ENCODE results near the gene REPIN1.

REPIN1 gene

GRCh38 chr7:150381096-150381495 lies 12.5 kb downstream of the REPIN1 start:
- H3K4me1 ChIP-seq (ENCODE audit: insufficient read depth, low read length, severe bottlenecking) = peaks cover 71% of the 10 kb centered on the region
- H3K9ac ChIP-seq (ENCODE audit: low read length) = no peak overlapping the region
- H3K27me3 ChIP-seq (ENCODE audit: insufficient read depth, low read length) = no peaks in the 10 kb centered on the region
- H3K36me3 ChIP-seq (ENCODE audit: insufficient read depth, low read length) = no peaks in the 10 kb centered on the region
- H2AFZ ChIP-seq (ENCODE audit: low read length) = no peak overlapping the region
- no peaks in the 10 kb centered on the region for H3K79me2 ChIP-seq (ENCODE audit: insufficient read depth, low read length)
- H3K9me3 ChIP-seq (ENCODE audit: low read length) = no peaks in the 10 kb centered on the region
- peak overlapping the region; percentile 77; the same call in 1 of the 2 replicates for H3K4me2 ChIP-seq (ENCODE audit: low read length)
- 0 out of 2 replicates have a peak, but pooled peaks cover 5% of the 10 kb centered on the region for H3F3A ChIP-seq (ENCODE audit: insufficient read depth, low read length)
- TF ChIP-seq CTCF (IDR thresholded peaks at IDR 0.05; ENCODE audit: low read length) (no peak), EZH2 (IDR thresholded peaks at IDR 0.05; ENCODE audit: borderline replicate concordance, low read length) (no peak)
- H4K20me1 ChIP-seq (ENCODE audit: insufficient read depth, low read length) = no peaks in the 10 kb centered on the region
- no peaks in the 10 kb centered on the region for H3K9me2 ChIP-seq (ENCODE audit: low read depth, low read length)
- peak overlapping the region; percentile 4 for H3K27ac ChIP-seq (ENCODE audit: low read depth, low read length, poor library complexity, severe bottlenecking)
- peak overlapping the region; percentile 79 for H3K4me3 ChIP-seq (ENCODE audit: low read depth, low read length, poor library complexity, severe bottlenecking)

- TF ChIP-seq CTCF (IDR thresholded peaks at IDR 0.05; ENCODE audit: low read length) = no peak
- no peak overlapping the region; the same call in 1 of the 2 replicates for H3K9ac ChIP-seq (ENCODE audit: low read length)
- no peak overlapping the region for H2AFZ ChIP-seq (ENCODE audit: low read length)
- H3K4me1 ChIP-seq (ENCODE audit: insufficient read depth, low read length, severe bottlenecking) = peaks cover 69% of the 10 kb centered on the region
- H3K9me2 ChIP-seq (ENCODE audit: low read depth, low read length) = no peaks in the 10 kb centered on the region
- H3K27ac ChIP-seq (ENCODE audit: low read depth, low read length, poor library complexity, severe bottlenecking) = peak overlapping the region; percentile 70
- H3K27me3 ChIP-seq (ENCODE audit: insufficient read depth, low read length) = no peaks in the 10 kb centered on the region
- no peaks in the 10 kb centered on the region for H3K79me2 ChIP-seq (ENCODE audit: insufficient read depth, low read length)
- no peaks in the 10 kb centered on the region for H3K9me3 ChIP-seq (ENCODE audit: low read length)
- no peak overlapping the region for H3K4me3 ChIP-seq (ENCODE audit: low read depth, low read length, poor library complexity, severe bottlenecking)
- 0 out of 2 replicates have a peak, but pooled peaks cover 5% of the 10 kb centered on the region for H3F3A ChIP-seq (ENCODE audit: insufficient read depth, low read length)
- H3K36me3 ChIP-seq (ENCODE audit: insufficient read depth, low read length) = no peaks in the 10 kb centered on the region
- H3K4me2 ChIP-seq (ENCODE audit: low read length) = peak overlapping the region; percentile 44; the same call in 1 of the 2 replicates
- no peaks in the 10 kb centered on the region for H4K20me1 ChIP-seq (ENCODE audit: insufficient read depth, low read length)
These were observed 13.1 kb downstream of the REPIN1 start for GRCh38 chr7:150381785-150382122.

- Histone ChIP-seq H3K79me2 (ENCODE audit: insufficient read depth, low read length) (no peaks in the 10 kb centered on the region), H3K27ac (ENCODE audit: low read depth, low read length, poor library complexity, severe bottlenecking) (peak overlapping the region; percentile 70), H3K4me3 (ENCODE audit: low read depth, low read length, poor library complexity, severe bottlenecking) (peak overlapping the region; percentile 4), H3K9me2 (ENCODE audit: low read depth, low read length) (no peaks in the 10 kb centered on the region), H3K9ac (ENCODE audit: low read length) (peak overlapping the region; percentile 11; the same call in 1 of the 2 replicates), H3F3A (ENCODE audit: insufficient read depth, low read length) (0 out of 2 replicates have a peak, but pooled peaks cover 5% of the 10 kb centered on the region), H3K9me3 (ENCODE audit: low read length) (no peaks in the 10 kb centered on the region), H3K4me2 (ENCODE audit: low read length) (peak overlapping the region; percentile 44), H2AFZ (ENCODE audit: low read length) (no peak overlapping the region), H3K36me3 (ENCODE audit: insufficient read depth, low read length) (no peaks in the 10 kb centered on the region), H3K27me3 (ENCODE audit: insufficient read depth, low read length) (no peaks in the 10 kb centered on the region), H4K20me1 (ENCODE audit: insufficient read depth, low read length) (no peaks in the 10 kb centered on the region), H3K4me1 (ENCODE audit: insufficient read depth, low read length, severe bottlenecking) (peaks cover 65% of the 10 kb centered on the region)
- TF ChIP-seq EZH2 (IDR thresholded peaks at IDR 0.05; ENCODE audit: borderline replicate concordance, low read length) = no peak
- TF ChIP-seq CTCF (IDR thresholded peaks at IDR 0.05; ENCODE audit: low read length) = no peak
These were observed 13.7 kb downstream of the REPIN1 start for GRCh38 chr7:150382123-150382843.
